Activated naive CD8-positive, alpha-beta T cell treated with anti-CD3 and anti-CD28 coated beads, Interleukin-2, amount 50 U/mL, for 24 hours (primary cell): Measurements from ENCODE around the gene LSM12.
A peak's percentile ranks its signal among the peaks of the same experiment; 100 is the strongest.
"Not testable (repeated sequence)": the region's sequence is repeated elsewhere in the genome, so short reads cannot be mapped to it uniquely, and the experiment has no call there.

Experiments used
- ATAC-seq: fragments of 150-1000 bp; cut with Tn5 transposase; one replicate; pipeline ENCODE4 v1.10.0; 2021
- DNase-seq: peaks from one replicate; pipeline ENCODE4 v3.0.0; 2021
- H3K27ac Mint-ChIP-seq: one replicate; pipeline ENCODE4 v1.8.0; 2021; ENCODE audit warnings: mild to moderate bottlenecking, mixed read lengths
- H3K27me3 Mint-ChIP-seq: one replicate; pipeline ENCODE4 v1.8.0; 2021; ENCODE audit warnings: mixed read lengths
- H3K36me3 Mint-ChIP-seq: one replicate; pipeline ENCODE4 v1.8.0; 2021; ENCODE audit warnings: low read depth, mixed read lengths
- H3K4me1 Mint-ChIP-seq: one replicate; pipeline ENCODE4 v1.8.0; 2021; ENCODE audit warnings: mixed read lengths
- H3K4me3 Mint-ChIP-seq: one replicate; pipeline ENCODE4 v1.8.0; 2021; ENCODE audit warnings: mild to moderate bottlenecking, moderate library complexity, mixed read lengths
- H3K9me3 Mint-ChIP-seq: one replicate; pipeline ENCODE4 v1.8.0; 2021; ENCODE audit warnings: mixed read lengths

The LSM12 gene

GRCh38 chr17:44023545-44024270, 42.8 kb downstream of the LSM12 start:
- no peak for DNase-seq
- Mint-ChIP-seq H3K36me3 (no peaks in the 10 kb centered on the region), H3K27ac (no peak overlapping the region), H3K27me3 (no peaks in the 10 kb centered on the region), H3K4me1 (no peaks in the 10 kb centered on the region), H3K4me3 (no peak overlapping the region), H3K9me3 (no peaks in the 10 kb centered on the region)
- ATAC-seq: no peak

- H3K4me3 Mint-ChIP-seq: no peak overlapping the region
- no peaks in the 10 kb centered on the region for H3K36me3 Mint-ChIP-seq
- no peak for ATAC-seq
- no peaks in the 10 kb centered on the region for H3K9me3 Mint-ChIP-seq
- DNase-seq: no peak
- no peak overlapping the region for H3K27ac Mint-ChIP-seq
- H3K4me1 Mint-ChIP-seq: no peaks in the 10 kb centered on the region
- H3K27me3 Mint-ChIP-seq: no peaks in the 10 kb centered on the region
Measured at GRCh38 chr17:44022246-44022645, 44.2 kb downstream of the LSM12 start.

- not testable (repeated sequence) for H3K4me3 Mint-ChIP-seq, H3K9me3 Mint-ChIP-seq, H3K27me3 Mint-ChIP-seq, H3K27ac Mint-ChIP-seq, ATAC-seq, H3K4me1 Mint-ChIP-seq, DNase-seq, H3K36me3 Mint-ChIP-seq
Measured at GRCh38 chr17:44021227-44021626, 45.2 kb downstream of the LSM12 start.

- ATAC-seq (peak; percentile 95), DNase-seq (peak; percentile 85)
- no peaks in the 10 kb centered on the region for H3K27me3 Mint-ChIP-seq
- H3K9me3 Mint-ChIP-seq: no peaks in the 10 kb centered on the region
- H3K4me3 Mint-ChIP-seq: peak within 1 kb of the TSS; percentile 98
- H3K36me3 Mint-ChIP-seq: peaks cover 14% of the 10 kb centered on the region
- peaks cover 15% of the 10 kb centered on the region for H3K4me1 Mint-ChIP-seq
- H3K27ac Mint-ChIP-seq: peak within 1 kb of the TSS; percentile 97
Measured at GRCh38 chr17:44014437-44015172, 51.9 kb downstream of the LSM12 start, which contains the start of gene TMEM101. TMEM101 (minus strand) TSS chr17:44014963; CDS start chr17:44014952, 11 bp downstream.

GRCh38 chr17:44014133-44014436, 52.4 kb downstream of the LSM12 start:
- peak overlapping the region; percentile 98 for H3K4me3 Mint-ChIP-seq
- H3K9me3 Mint-ChIP-seq: no peaks in the 10 kb centered on the region
- ATAC-seq (no peak), DNase-seq (no peak)
- no peaks in the 10 kb centered on the region for H3K27me3 Mint-ChIP-seq
- peaks cover 15% of the 10 kb centered on the region for H3K36me3 Mint-ChIP-seq
- H3K27ac Mint-ChIP-seq: peak overlapping the region; percentile 97
- peaks cover 16% of the 10 kb centered on the region for H3K4me1 Mint-ChIP-seq

- no peak for ATAC-seq
- no peaks in the 10 kb centered on the region for H3K9me3 Mint-ChIP-seq
- peaks cover 23% of the 10 kb centered on the region for H3K4me1 Mint-ChIP-seq
- no peak overlapping the region for H3K27ac Mint-ChIP-seq
- peaks cover 15% of the 10 kb centered on the region for H3K36me3 Mint-ChIP-seq
- no peaks in the 10 kb centered on the region for H3K27me3 Mint-ChIP-seq
- H3K4me3 Mint-ChIP-seq: peak overlapping the region; percentile 98
- no peak for DNase-seq
Measured at GRCh38 chr17:44012874-44013273, 53.6 kb downstream of the LSM12 start.

- Mint-ChIP-seq H3K9me3 (no peaks in the 10 kb centered on the region), H3K4me1 (peaks cover 26% of the 10 kb centered on the region), H3K4me3 (no peak overlapping the region), H3K27me3 (no peaks in the 10 kb centered on the region), H3K27ac (no peak overlapping the region), H3K36me3 (peaks cover 15% of the 10 kb centered on the region)
- DNase-seq (no peak), ATAC-seq (no peak)
Measured at GRCh38 chr17:44012391-44012790, 54.1 kb downstream of the LSM12 start.

- no peak for ATAC-seq
- Mint-ChIP-seq H3K36me3 (peaks cover 15% of the 10 kb centered on the region), H3K27me3 (no peaks in the 10 kb centered on the region), H3K9me3 (no peaks in the 10 kb centered on the region), H3K4me3 (no peak overlapping the region), H3K27ac (no peak overlapping the region), H3K4me1 (peaks cover 30% of the 10 kb centered on the region)
- no peak for DNase-seq
Measured at GRCh38 chr17:44011876-44012275, 54.6 kb downstream of the LSM12 start.

- peaks cover 35% of the 10 kb centered on the region for H3K4me1 Mint-ChIP-seq
Measured at GRCh38 chr17:44010966-44011647, 55.4 kb downstream of the LSM12 start.

GRCh38 chr17:44008205-44008909, 58.1 kb downstream of the LSM12 start:
- Mint-ChIP-seq H3K27ac (no peak overlapping the region), H3K4me3 (peak overlapping the region; percentile 83), H3K9me3 (no peaks in the 10 kb centered on the region), H3K36me3 (peaks cover 10% of the 10 kb centered on the region), H3K4me1 (peaks cover 25% of the 10 kb centered on the region), H3K27me3 (peaks cover 16% of the 10 kb centered on the region)
- DNase-seq (no peak), ATAC-seq (no peak)

More at GRCh38 chr17:44010966-44011647, 55.4 kb downstream of the LSM12 start:
- H3K4me3 Mint-ChIP-seq: no peak overlapping the region
- no peak overlapping the region for H3K27ac Mint-ChIP-seq
- DNase-seq (no peak), ATAC-seq (no peak)
- no peaks in the 10 kb centered on the region for H3K9me3 Mint-ChIP-seq
- H3K36me3 Mint-ChIP-seq: peaks cover 15% of the 10 kb centered on the region
- peaks cover 4% of the 10 kb centered on the region for H3K27me3 Mint-ChIP-seq

GRCh38 chr17:44007346-44008204, 58.9 kb downstream of the LSM12 start:
- peak overlapping the region; percentile 31 for H3K27ac Mint-ChIP-seq
- no peak for ATAC-seq
- peak overlapping the region; percentile 83 for H3K4me3 Mint-ChIP-seq
- H3K27me3 Mint-ChIP-seq: peaks cover 16% of the 10 kb centered on the region
- DNase-seq: no peak
- H3K36me3 Mint-ChIP-seq: peaks cover 10% of the 10 kb centered on the region
- H3K9me3 Mint-ChIP-seq: no peaks in the 10 kb centered on the region
- H3K4me1 Mint-ChIP-seq: peaks cover 24% of the 10 kb centered on the region

GRCh38 chr17:44006598-44007345, 59.7 kb downstream of the LSM12 start:
- peaks cover 24% of the 10 kb centered on the region for H3K4me1 Mint-ChIP-seq
- H3K4me3 Mint-ChIP-seq: peak overlapping the region; percentile 83
- no peaks in the 10 kb centered on the region for H3K9me3 Mint-ChIP-seq
- H3K27me3 Mint-ChIP-seq: peaks cover 16% of the 10 kb centered on the region
- H3K27ac Mint-ChIP-seq: peak overlapping the region; percentile 60
- ATAC-seq: peak; percentile 78
- peak; percentile 99 for DNase-seq
- peaks cover 10% of the 10 kb centered on the region for H3K36me3 Mint-ChIP-seq

GRCh38 chr17:44006272-44006597, 60.2 kb downstream of the LSM12 start:
- DNase-seq: no peak
- peak overlapping the region; percentile 60 for H3K27ac Mint-ChIP-seq

More at GRCh38 chr17:44006272-44006597, 60.2 kb downstream of the LSM12 start:
- H3K27me3 Mint-ChIP-seq: peaks cover 16% of the 10 kb centered on the region
- peaks cover 6% of the 10 kb centered on the region for H3K36me3 Mint-ChIP-seq
- no peaks in the 10 kb centered on the region for H3K9me3 Mint-ChIP-seq
- peaks cover 24% of the 10 kb centered on the region for H3K4me1 Mint-ChIP-seq
- peak overlapping the region; percentile 83 for H3K4me3 Mint-ChIP-seq
- ATAC-seq: no peak
